ENCODE data around the gene KRT13. TPM values are rescaled to one million over a fixed set of nuclear protein-coding genes. Genes with fewer than 3 reads are reported as not detected.

Gene KRT13
- total and polyA plus RNA-seq, 9 of the 15 experiments (the other 6 are each of a cell fraction or from before 2014, with no cell fraction given), result 0.11 to 1.1 (median 0.24) TPM; not detected in 3

GRCh38 chr17:41511116-41511515 lies 5.7 kb upstream of the KRT13 start (continued):
- TF ChIP-seq ZNF584 (CRISPR knock-in tag; IDR thresholded peaks at IDR 0.05; ENCODE audit: low read depth) (no peak), NRF1 (conservative IDR thresholded peaks at IDR 0.05 in 1 of 2, IDR thresholded peaks at IDR 0.05 in 1 of 2) (peak; percentile 66 to 71), GATA2 (CRISPR knock-in tag; IDR thresholded peaks at IDR 0.05) (no peak), GTF2F1 (IDR thresholded peaks at IDR 0.05; ENCODE audit: low read depth, low read length) (no peak), CTBP1 (IDR thresholded peaks at IDR 0.05; ENCODE audit: borderline replicate concordance) (peak; percentile 30; the same call in 1 of the 2 replicates), ZKSCAN1 (IDR thresholded peaks at IDR 0.05; ENCODE audit: low read depth, low read length) (no peak), ZHX1 (conservative IDR thresholded peaks at IDR 0.05; ENCODE audit: low read length) (no peak), SMAD2 (IDR thresholded peaks at IDR 0.05; ENCODE audit: low read depth, low read length) (no peak), HIVEP1 (CRISPR knock-in tag; IDR thresholded peaks at IDR 0.05) (no peak)
- TF ChIP-seq, protein P1, sequence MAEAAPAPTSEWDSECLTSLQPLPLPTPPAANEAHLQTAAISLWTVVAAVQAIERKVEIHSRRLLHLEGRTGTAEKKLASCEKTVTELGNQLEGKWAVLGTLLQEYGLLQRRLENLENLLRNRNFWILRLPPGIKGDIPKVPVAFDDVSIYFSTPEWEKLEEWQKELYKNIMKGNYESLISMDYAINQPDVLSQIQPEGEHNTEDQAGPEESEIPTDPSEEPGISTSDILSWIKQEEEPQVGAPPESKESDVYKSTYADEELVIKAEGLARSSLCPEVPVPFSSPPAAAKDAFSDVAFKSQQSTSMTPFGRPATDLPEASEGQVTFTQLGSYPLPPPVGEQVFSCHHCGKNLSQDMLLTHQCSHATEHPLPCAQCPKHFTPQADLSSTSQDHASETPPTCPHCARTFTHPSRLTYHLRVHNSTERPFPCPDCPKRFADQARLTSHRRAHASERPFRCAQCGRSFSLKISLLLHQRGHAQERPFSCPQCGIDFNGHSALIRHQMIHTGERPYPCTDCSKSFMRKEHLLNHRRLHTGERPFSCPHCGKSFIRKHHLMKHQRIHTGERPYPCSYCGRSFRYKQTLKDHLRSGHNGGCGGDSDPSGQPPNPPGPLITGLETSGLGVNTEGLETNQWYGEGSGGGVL (CRISPR knock-in tag; IDR thresholded peaks at IDR 0.05), result no peak
- TF ChIP-seq, protein P2, sequence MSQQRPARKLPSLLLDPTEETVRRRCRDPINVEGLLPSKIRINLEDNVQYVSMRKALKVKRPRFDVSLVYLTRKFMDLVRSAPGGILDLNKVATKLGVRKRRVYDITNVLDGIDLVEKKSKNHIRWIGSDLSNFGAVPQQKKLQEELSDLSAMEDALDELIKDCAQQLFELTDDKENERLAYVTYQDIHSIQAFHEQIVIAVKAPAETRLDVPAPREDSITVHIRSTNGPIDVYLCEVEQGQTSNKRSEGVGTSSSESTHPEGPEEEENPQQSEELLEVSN (IDR thresholded peaks at IDR 0.05; ENCODE audit: borderline replicate concordance in 1 of 2, extremely low read depth in 1 of 2, insufficient read depth in 1 of 2, insufficient read length in 1 of 2, low read depth in 1 of 2, low read length in 1 of 2, poor library complexity in 1 of 2, severe bottlenecking in 1 of 2), result no peak
- TF ChIP-seq, protein P3, sequence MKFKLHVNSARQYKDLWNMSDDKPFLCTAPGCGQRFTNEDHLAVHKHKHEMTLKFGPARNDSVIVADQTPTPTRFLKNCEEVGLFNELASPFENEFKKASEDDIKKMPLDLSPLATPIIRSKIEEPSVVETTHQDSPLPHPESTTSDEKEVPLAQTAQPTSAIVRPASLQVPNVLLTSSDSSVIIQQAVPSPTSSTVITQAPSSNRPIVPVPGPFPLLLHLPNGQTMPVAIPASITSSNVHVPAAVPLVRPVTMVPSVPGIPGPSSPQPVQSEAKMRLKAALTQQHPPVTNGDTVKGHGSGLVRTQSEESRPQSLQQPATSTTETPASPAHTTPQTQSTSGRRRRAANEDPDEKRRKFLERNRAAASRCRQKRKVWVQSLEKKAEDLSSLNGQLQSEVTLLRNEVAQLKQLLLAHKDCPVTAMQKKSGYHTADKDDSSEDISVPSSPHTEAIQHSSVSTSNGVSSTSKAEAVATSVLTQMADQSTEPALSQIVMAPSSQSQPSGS (CRISPR knock-in tag; IDR thresholded peaks at IDR 0.05), result no peak
- TF ChIP-seq, protein P4, sequence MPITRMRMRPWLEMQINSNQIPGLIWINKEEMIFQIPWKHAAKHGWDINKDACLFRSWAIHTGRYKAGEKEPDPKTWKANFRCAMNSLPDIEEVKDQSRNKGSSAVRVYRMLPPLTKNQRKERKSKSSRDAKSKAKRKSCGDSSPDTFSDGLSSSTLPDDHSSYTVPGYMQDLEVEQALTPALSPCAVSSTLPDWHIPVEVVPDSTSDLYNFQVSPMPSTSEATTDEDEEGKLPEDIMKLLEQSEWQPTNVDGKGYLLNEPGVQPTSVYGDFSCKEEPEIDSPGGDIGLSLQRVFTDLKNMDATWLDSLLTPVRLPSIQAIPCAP (CRISPR knock-in tag; IDR thresholded peaks at IDR 0.05; ENCODE audit: borderline replicate concordance), result no peak
